ENCODE data around the gene RAP2A.

The RAP2A gene

DNA sequence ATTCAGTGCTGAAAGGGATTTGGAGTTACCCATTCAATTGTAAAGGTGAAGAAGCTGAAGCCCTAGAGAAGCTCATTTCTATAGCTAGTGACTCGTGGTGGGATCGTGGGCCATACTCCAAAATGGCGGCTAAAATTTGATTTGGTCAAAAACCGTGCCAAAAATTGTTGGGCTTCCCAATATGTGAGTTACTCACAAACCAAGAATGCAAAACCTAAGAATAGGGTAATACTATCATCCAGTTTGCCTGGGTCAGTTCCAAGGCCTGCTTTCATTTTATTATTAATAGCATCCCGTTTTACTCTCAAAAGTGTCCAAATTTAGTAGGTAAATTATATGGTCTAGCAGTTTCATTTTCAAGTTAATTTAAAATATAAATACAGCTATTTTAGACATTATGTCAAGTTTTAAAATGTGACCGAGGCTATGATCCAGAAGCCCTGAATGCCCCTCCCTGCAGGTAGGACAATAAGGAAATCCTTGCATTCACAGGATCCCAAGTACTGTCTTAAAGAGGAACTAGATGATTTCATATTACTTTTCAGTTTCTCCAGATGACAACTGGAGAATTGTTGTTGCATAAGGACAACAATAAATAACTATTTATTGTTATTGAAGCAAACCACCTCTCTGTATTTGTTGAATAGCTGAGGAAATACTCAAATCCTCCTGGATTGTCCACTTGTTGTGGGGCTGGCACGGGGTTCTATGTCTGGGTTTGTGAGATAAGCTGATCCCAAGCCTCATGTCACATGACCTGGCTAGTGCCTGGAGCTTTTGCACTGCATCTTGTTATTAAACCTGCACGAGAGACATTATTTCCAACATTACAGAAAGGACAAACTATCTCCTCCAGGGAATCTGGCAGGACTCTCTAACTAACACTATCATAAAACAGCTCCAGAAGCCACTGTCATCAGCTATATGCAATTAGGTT lies 11.6 kb upstream of the RAP2A start:
- 87 to 95% methylated on average over 4 to 5 of the region's 8 CpGs for WGBS, 2 experiments (ENCODE audit: insufficient coverage in 2 of 2)

DNA sequence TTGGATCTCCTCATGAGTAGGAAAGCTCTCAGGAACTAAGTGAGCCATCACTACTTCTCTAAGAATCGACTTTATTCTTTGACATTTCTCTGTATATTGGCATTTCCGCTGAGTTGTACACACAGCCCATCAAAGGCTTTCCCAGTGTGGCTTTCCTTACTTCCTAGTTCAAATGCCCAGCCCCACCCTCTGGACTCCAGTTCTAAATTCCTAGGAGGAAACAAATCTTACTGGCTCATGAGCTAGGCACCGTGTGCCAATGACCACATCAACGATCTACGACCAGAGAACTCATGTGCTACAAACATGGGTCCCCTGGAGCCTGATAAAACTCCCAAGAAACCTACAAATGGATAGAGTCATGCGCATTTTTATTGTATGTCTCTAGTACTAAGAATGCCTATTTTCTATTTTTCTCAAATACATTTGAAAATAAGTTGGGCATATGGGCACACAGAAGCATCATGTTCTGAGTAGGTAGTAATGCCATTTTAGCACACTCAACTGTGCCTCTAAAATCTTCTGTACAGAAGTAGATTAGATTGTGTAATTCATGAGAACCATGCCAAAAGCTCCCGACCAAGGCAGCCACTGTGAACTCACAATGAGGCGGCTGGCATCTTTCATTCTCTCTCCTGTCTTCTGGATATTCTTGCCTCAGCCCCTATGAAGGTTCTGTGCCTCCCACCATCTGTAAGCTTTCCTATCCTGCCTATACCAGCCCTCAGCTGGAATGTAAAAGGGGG lies 10.5 kb upstream of the RAP2A start:
- Histone ChIP-seq H3K4me3 (ENCODE audit: extremely low read depth, insufficient read depth, low read length, poor library complexity, severe bottlenecking) (no peak overlapping the region), H3K4me1 (ENCODE audit: control insufficient read depth, insufficient read depth, low read length, poor library complexity, severe bottlenecking) (no peaks in the 10 kb centered on the region), H3K36me3 (ENCODE audit: control insufficient read depth, insufficient read depth, low read length) (no peaks in the 10 kb centered on the region), H3K9me3 (ENCODE audit: control insufficient read depth, low read length) (no peaks in the 10 kb centered on the region), H3K27ac (ENCODE audit: low read depth, low read length, severe bottlenecking) (no peak overlapping the region)
- 83 to 93% methylated on average over 2 to 3 of the region's 8 CpGs for WGBS, 2 experiments (ENCODE audit: insufficient coverage in 2 of 2)

More for the DNA sequence above, 11.6 kb upstream of the RAP2A start:
- no peak overlapping the region for H3K4me3 ChIP-seq (ENCODE audit: extremely low read depth, insufficient read depth, low read length, poor library complexity, severe bottlenecking)
- no peaks in the 10 kb centered on the region for H3K9me3 ChIP-seq (ENCODE audit: control insufficient read depth, low read length)
- H3K27ac ChIP-seq (ENCODE audit: low read depth, low read length, severe bottlenecking) = no peak overlapping the region
- no peaks in the 10 kb centered on the region for H3K4me1 ChIP-seq (ENCODE audit: control insufficient read depth, insufficient read depth, low read length, poor library complexity, severe bottlenecking)
- H3K36me3 ChIP-seq (ENCODE audit: control insufficient read depth, insufficient read depth, low read length) = no peaks in the 10 kb centered on the region

DNA sequence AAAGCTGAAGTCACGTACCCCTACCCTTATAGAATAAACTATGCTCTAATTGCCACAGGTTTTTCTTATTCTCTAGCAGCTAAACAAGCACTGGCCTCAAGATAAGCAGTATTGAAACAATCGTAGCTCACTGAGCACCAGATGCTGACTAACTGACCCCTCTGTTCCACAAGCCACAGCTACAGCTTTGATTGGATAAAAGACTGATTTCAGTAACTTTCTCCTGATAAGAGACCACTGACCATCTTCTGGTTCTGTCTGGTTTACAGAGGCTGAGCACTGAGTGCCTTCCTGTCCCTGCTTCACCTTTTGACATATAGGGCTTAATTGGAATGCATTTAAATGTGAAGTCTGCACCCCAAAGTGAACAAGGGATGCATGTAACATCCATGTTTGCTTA lies 8.4 kb upstream of the RAP2A start:
- Histone ChIP-seq H3K9me3 (ENCODE audit: control insufficient read depth, low read length) (no peaks in the 10 kb centered on the region), H3K4me3 (ENCODE audit: extremely low read depth, insufficient read depth, low read length, poor library complexity, severe bottlenecking) (no peak overlapping the region), H3K36me3 (ENCODE audit: control insufficient read depth, insufficient read depth, low read length) (no peaks in the 10 kb centered on the region), H3K4me1 (ENCODE audit: control insufficient read depth, insufficient read depth, low read length, poor library complexity, severe bottlenecking) (no peaks in the 10 kb centered on the region), H3K27ac (ENCODE audit: low read depth, low read length, severe bottlenecking) (no peak overlapping the region)
- WGBS, 2 experiments (ENCODE audit: insufficient coverage in 2 of 2) = 100% methylated on average over 1 to 2 of the region's 2 CpGs

DNA sequence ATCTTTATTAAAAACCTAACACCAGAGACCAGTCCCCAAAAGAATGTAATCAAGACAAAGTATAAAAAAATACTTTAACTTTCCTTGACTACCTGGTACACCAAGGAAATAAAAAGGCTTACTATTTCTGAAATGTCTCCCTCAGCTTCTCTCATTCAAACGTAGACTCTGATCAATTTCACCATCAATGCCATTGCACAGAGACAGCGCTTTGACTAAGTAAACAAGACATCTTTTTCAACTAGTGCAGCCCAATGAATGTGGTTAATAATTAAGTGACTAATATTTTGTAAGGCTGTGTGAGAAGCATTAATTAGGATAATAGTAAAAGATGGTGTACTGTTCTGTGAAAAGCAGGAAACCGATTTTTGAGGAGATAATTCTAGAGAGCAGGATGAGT lies 7.3 kb upstream of the RAP2A start:
- H3K9me3 ChIP-seq (ENCODE audit: control insufficient read depth, low read length) = no peaks in the 10 kb centered on the region
- no peaks in the 10 kb centered on the region for H3K36me3 ChIP-seq (ENCODE audit: control insufficient read depth, insufficient read depth, low read length)
- no peak overlapping the region for H3K27ac ChIP-seq (ENCODE audit: low read depth, low read length, severe bottlenecking)
- H3K4me3 ChIP-seq (ENCODE audit: extremely low read depth, insufficient read depth, low read length, poor library complexity, severe bottlenecking) = no peak overlapping the region
- WGBS, 2 experiments (ENCODE audit: insufficient coverage in 2 of 2) = 84 to 85% methylated on average over 2 to 3 of the region's 3 CpGs
- H3K4me1 ChIP-seq (ENCODE audit: control insufficient read depth, insufficient read depth, low read length, poor library complexity, severe bottlenecking) = no peaks in the 10 kb centered on the region

DNA sequence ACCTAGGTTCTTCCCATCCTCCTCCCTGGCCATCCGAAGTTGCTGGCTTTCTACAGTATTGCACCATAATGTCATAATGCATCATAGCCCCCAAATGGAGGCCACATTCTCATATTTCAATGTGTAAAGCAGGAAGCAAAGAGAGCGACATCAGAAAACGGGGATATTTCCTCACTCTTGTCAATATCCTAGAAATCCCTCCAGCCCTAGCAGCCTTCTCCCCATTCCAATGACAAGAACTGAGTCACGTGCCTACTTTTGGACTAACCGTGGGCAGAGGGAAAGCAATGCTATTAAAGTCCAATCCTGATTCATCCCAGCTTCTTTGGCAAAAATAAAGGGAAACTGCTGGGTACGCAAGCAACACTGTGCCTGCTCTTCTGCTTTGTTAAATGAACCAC lies 4.3 kb upstream of the RAP2A start:
- no peak overlapping the region for H3K4me3 ChIP-seq (ENCODE audit: extremely low read depth, insufficient read depth, low read length, poor library complexity, severe bottlenecking)
- no peaks in the 10 kb centered on the region for H3K4me1 ChIP-seq (ENCODE audit: control insufficient read depth, insufficient read depth, low read length, poor library complexity, severe bottlenecking)
- WGBS, 2 experiments (ENCODE audit: insufficient coverage in 2 of 2) = 77 to 86% methylated on average over 4 to 6 of the region's 6 CpGs
- no peaks in the 10 kb centered on the region for H3K9me3 ChIP-seq (ENCODE audit: control insufficient read depth, low read length)
- no peaks in the 10 kb centered on the region for H3K36me3 ChIP-seq (ENCODE audit: control insufficient read depth, insufficient read depth, low read length)
- no peak overlapping the region for H3K27ac ChIP-seq (ENCODE audit: low read depth, low read length, severe bottlenecking)

DNA sequence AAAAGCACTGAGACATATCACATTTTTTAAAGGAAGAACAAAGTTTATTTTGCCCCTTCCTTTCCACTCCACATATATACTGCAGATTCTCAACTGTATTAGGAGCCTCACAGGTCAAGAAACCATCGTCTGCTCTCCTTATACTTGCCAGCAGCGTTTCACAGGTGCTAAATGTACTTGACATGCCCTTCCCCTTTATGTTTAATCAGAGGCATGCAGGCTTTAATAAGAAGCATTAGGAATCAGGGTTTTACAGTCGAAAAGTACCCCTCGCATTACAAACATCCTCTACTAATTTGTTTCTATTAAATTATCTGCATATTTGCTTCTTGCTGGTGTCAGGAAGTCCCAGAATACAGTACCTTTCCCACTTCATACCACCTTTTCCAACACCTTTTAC lies 3.7 kb upstream of the RAP2A start:
- Histone ChIP-seq H3K36me3 (ENCODE audit: control insufficient read depth, insufficient read depth, low read length) (no peaks in the 10 kb centered on the region), H3K4me3 (ENCODE audit: extremely low read depth, insufficient read depth, low read length, poor library complexity, severe bottlenecking) (no peak overlapping the region), H3K9me3 (ENCODE audit: control insufficient read depth, low read length) (no peaks in the 10 kb centered on the region), H3K4me1 (ENCODE audit: control insufficient read depth, insufficient read depth, low read length, poor library complexity, severe bottlenecking) (no peaks in the 10 kb centered on the region), H3K27ac (ENCODE audit: low read depth, low read length, severe bottlenecking) (no peak overlapping the region)
- WGBS, 2 experiments (ENCODE audit: insufficient coverage in 2 of 2) = 90 to 100% methylated on average over 3 to 4 of the region's 4 CpGs

DNA sequence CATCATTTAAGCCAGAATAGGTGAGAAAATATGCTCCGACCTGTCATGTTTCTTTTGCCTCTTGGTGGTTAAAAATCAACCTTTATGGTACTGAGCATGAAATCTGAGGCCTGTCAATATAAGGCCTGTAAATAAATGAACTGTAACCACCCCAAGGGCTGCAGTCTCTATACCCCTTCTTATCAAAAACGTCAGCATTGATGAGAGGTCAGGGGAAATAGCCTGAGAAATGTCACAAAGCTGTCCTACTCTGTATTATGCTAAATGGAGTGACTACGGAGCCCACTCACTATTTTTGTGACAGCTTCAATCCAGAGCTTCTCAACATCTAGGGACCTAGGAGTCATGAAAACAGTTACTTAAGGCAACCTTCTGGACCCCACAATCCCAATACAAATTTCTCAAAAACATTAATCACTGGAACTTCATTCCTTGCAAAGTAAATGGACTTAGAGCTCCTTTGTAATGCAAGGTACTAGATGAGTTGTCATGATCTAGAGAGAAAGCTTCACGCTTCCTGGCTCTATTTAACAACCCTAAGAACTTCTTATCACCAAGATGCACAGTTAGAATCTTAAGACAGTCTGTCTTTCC lies 2.7 kb upstream of the RAP2A start:
- Histone ChIP-seq H3K4me1 (ENCODE audit: control insufficient read depth, insufficient read depth, low read length, poor library complexity, severe bottlenecking) (no peaks in the 10 kb centered on the region), H3K4me3 (ENCODE audit: extremely low read depth, insufficient read depth, low read length, poor library complexity, severe bottlenecking) (no peak overlapping the region), H3K9me3 (ENCODE audit: control insufficient read depth, low read length) (no peaks in the 10 kb centered on the region), H3K36me3 (ENCODE audit: control insufficient read depth, insufficient read depth, low read length) (no peaks in the 10 kb centered on the region), H3K27ac (ENCODE audit: low read depth, low read length, severe bottlenecking) (no peak overlapping the region)
- WGBS, 2 experiments (ENCODE audit: insufficient coverage in 2 of 2) = 79 to 100% methylated on average over 1 to 2 of the region's 4 CpGs

GRCh38 chr13:97432232-97432916 lies 1.6 kb upstream of the RAP2A start:
- Histone ChIP-seq H3K9me3 (ENCODE audit: control insufficient read depth, low read length) (no peaks in the 10 kb centered on the region), H3K4me1 (ENCODE audit: control insufficient read depth, insufficient read depth, low read length, poor library complexity, severe bottlenecking) (no peaks in the 10 kb centered on the region), H3K36me3 (ENCODE audit: control insufficient read depth, insufficient read depth, low read length) (peaks cover 5% of the 10 kb centered on the region), H3K4me3 (ENCODE audit: extremely low read depth, insufficient read depth, low read length, poor library complexity, severe bottlenecking) (peak overlapping the region; percentile 85), H3K27ac (ENCODE audit: low read depth, low read length, severe bottlenecking) (peak overlapping the region; percentile 99)
- WGBS, 2 experiments (ENCODE audit: insufficient coverage in 2 of 2) = 64 to 71% methylated on average over 16 to 18 of the region's 19 CpGs

- Histone ChIP-seq H3K9me3 (ENCODE audit: control insufficient read depth, low read length) (no peaks in the 10 kb centered on the region), H3K4me3 (ENCODE audit: extremely low read depth, insufficient read depth, low read length, poor library complexity, severe bottlenecking) (peak overlapping the region; percentile 85), H3K27ac (ENCODE audit: low read depth, low read length, severe bottlenecking) (peak overlapping the region; percentile 99), H3K4me1 (ENCODE audit: control insufficient read depth, insufficient read depth, low read length, poor library complexity, severe bottlenecking) (no peaks in the 10 kb centered on the region), H3K36me3 (ENCODE audit: control insufficient read depth, insufficient read depth, low read length) (peaks cover 11% of the 10 kb centered on the region)
- WGBS, 2 experiments (ENCODE audit: insufficient coverage in 2 of 2) = 12% methylated on average over 36 to 48 of the region's 50 CpGs
Observed at GRCh38 chr13:97432917-97433726, 847 bp upstream of the RAP2A start.
